Astrocyte (in vitro differentiated cells and primary cell): ENCODE measurements around the gene LTBP2. TPM values are rescaled to one million over a fixed set of nuclear protein-coding genes. Genes with fewer than 3 reads are reported as not detected.

Experiments used
- DNase-seq: peaks from one replicate; pipeline ENCODE4 v3.0.0-alpha.2; 2010; ENCODE audit warnings: low read depth
- FAIRE-seq: peaks from 2 replicates; lab custom pipeline; 2011; peaks lifted over from hg19 to GRCh38; lab: Jason Lieb, UNC
- H2AFZ ChIP-seq: 2 replicates; pipeline ENCODE4 v1.6.0; 2012; ENCODE audit warnings: low read depth, low read length, inconsistent platforms
- H3K27ac ChIP-seq: 2 replicates; pipeline ENCODE4 v1.5.1; 2011; ENCODE audit warnings: low read depth, low read length, inconsistent platforms
- H3K27me3 ChIP-seq: 2 replicates; pipeline ENCODE4 v1.6.0; 2011; ENCODE audit warnings: low read length, inconsistent platforms; ENCODE audit not compliant: insufficient read depth
- H3K36me3 ChIP-seq: 2 replicates; pipeline ENCODE4 v1.5.1; 2011; ENCODE audit warnings: low read length, inconsistent platforms; ENCODE audit not compliant: insufficient read depth
- H3K4me1 ChIP-seq: 2 replicates; pipeline ENCODE4 v1.5.1; 2011; ENCODE audit warnings: low read length, inconsistent platforms; ENCODE audit not compliant: insufficient read depth
- H3K4me2 ChIP-seq: 2 replicates; pipeline ENCODE4 v1.6.0; 2012; ENCODE audit warnings: low read length, inconsistent platforms
- H3K4me3 ChIP-seq: 2 replicates; pipeline ENCODE4 v1.5.1; 2011; ENCODE audit warnings: low read depth, mild to moderate bottlenecking, low read length, inconsistent platforms; ENCODE audit not compliant: insufficient read depth
- H3K79me2 ChIP-seq: 2 replicates; pipeline ENCODE4 v1.6.0; 2012; ENCODE audit warnings: mild to moderate bottlenecking, low read length, inconsistent platforms; ENCODE audit not compliant: insufficient read depth
- H3K9ac ChIP-seq: 2 replicates; pipeline ENCODE4 v1.6.0; 2012; ENCODE audit warnings: mild to moderate bottlenecking, low read length, inconsistent platforms
- H3K9me3 ChIP-seq: 2 replicates; pipeline ENCODE4 v1.5.1; 2012; ENCODE audit warnings: low read depth, mild to moderate bottlenecking, low read length, inconsistent platforms; ENCODE audit not compliant: insufficient read depth
- H4K20me1 ChIP-seq: 2 replicates; pipeline ENCODE4 v1.6.0; 2012; ENCODE audit warnings: low read length, inconsistent platforms; ENCODE audit not compliant: insufficient read depth
- H3K27ac Mint-ChIP-seq: one replicate; pipeline ENCODE4 v1.8.0; 2021; ENCODE audit warnings: mild to moderate bottlenecking, mixed read lengths; ENCODE audit not compliant: unreplicated experiment
- H3K27me3 Mint-ChIP-seq: one replicate; pipeline ENCODE4 v1.8.0; 2021; ENCODE audit warnings: low read depth, mixed read lengths; ENCODE audit not compliant: unreplicated experiment
- H3K36me3 Mint-ChIP-seq: one replicate; pipeline ENCODE4 v1.8.0; 2021; ENCODE audit warnings: low read depth, mixed read lengths; ENCODE audit not compliant: unreplicated experiment
- H3K4me1 Mint-ChIP-seq: one replicate; pipeline ENCODE4 v1.8.0; 2021; ENCODE audit warnings: low read depth, mixed read lengths; ENCODE audit not compliant: unreplicated experiment
- H3K4me3 Mint-ChIP-seq: one replicate; pipeline ENCODE4 v1.8.0; 2021; ENCODE audit warnings: mild to moderate bottlenecking, moderate library complexity, mixed read lengths; ENCODE audit not compliant: unreplicated experiment
- H3K9me3 Mint-ChIP-seq: one replicate; pipeline ENCODE4 v1.8.0; 2021; ENCODE audit warnings: mild to moderate bottlenecking, mixed read lengths; ENCODE audit not compliant: unreplicated experiment
- CTCF ChIP-seq: IDR thresholded peaks from 2 replicates; pipeline ENCODE4 v1.5.1; 2011; ENCODE audit warnings: low read depth, mild to moderate bottlenecking, inconsistent platforms, low read length, moderate library complexity; ENCODE audit not compliant: insufficient read depth
- EZH2 ChIP-seq: IDR thresholded peaks from 2 replicates; pipeline ENCODE4 v1.6.1; 2012; ENCODE audit warnings: mild to moderate bottlenecking, low read length, inconsistent platforms; ENCODE audit not compliant: insufficient read depth
- total RNA-seq: library from RNA; stranded (reverse); gene quantifications from 2 replicates; pipeline ENCODE4 v1.2.1, GENCODE V29; 2021

LTBP2 gene
- total RNA-seq, 1 donor from 2014 or later, result 162 TPM

DNA sequence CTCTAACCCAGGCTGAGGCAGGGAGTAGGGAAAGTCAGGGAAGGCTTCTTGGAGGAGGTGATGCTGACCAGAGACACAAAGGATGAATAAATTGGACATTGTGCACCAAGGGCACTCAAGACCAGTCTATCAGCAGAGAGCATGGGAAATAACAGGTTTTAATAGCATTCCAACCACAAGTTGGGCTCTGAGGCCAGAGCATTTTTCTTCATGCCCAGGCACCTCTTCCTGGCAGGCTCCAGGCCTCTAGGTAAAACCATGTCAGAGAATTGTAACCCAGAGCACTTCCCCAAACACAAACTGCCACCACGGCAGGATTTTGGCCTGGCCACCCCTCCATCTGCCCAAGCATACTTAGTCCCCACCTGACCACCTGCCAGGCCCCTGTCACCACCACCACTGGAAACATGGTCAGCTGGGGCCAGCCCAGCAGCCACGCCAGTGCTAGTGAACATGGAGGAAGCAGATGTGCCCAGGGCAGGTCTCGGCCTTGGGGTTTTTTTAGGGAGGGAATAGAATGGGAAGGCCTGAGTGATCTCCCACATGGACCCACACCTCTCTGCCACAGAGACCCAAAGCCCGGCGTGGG is 22.7 kb downstream of the LTBP2 start:
- Mint-ChIP-seq H3K4me1 (peaks cover 58% of the 10 kb centered on the region), H3K27ac (peak overlapping the region; percentile 23), H3K4me3 (no peak overlapping the region)

GRCh38 chr14:74587363-74587707 is 24.7 kb downstream of the LTBP2 start:
- TF ChIP-seq EZH2 (no peak), CTCF (no peak)
- Histone ChIP-seq H4K20me1 (peaks cover 8% of the 10 kb centered on the region), H3K27me3 (no peaks in the 10 kb centered on the region), H3K9me3 (no peaks in the 10 kb centered on the region), H2AFZ (no peak overlapping the region), H3K4me1 (peaks cover 28% of the 10 kb centered on the region), H3K36me3 (peaks cover 1% of the 10 kb centered on the region), H3K27ac (no peak overlapping the region), H3K4me3 (no peak overlapping the region), H3K4me2 (no peak overlapping the region), H3K9ac (no peak overlapping the region), H3K79me2 (peaks cover 77% of the 10 kb centered on the region)
- DNase-seq (no peak), FAIRE-seq (no peak)
- Mint-ChIP-seq H3K27ac (no peak overlapping the region), H3K9me3 (peaks cover 3% of the 10 kb centered on the region), H3K27me3 (peaks cover 2% of the 10 kb centered on the region), H3K4me1 (peaks cover 57% of the 10 kb centered on the region), H3K4me3 (peak overlapping the region; percentile 50), H3K36me3 (peaks cover 34% of the 10 kb centered on the region)

More for the DNA sequence above, 22.7 kb downstream of the LTBP2 start:
- Histone ChIP-seq H4K20me1 (peaks cover 10% of the 10 kb centered on the region), H3K79me2 (peaks cover 78% of the 10 kb centered on the region), H3K9ac (no peak overlapping the region), H2AFZ (no peak overlapping the region), H3K27ac (no peak overlapping the region), H3K36me3 (no peaks in the 10 kb centered on the region), H3K9me3 (no peaks in the 10 kb centered on the region), H3K4me1 (peaks cover 21% of the 10 kb centered on the region), H3K4me2 (no peak overlapping the region), H3K27me3 (no peaks in the 10 kb centered on the region), H3K4me3 (no peak overlapping the region)
- H3K27me3 Mint-ChIP-seq, result peaks cover 2% of the 10 kb centered on the region
- peaks cover 3% of the 10 kb centered on the region for H3K9me3 Mint-ChIP-seq
- DNase-seq (no peak), FAIRE-seq (no peak)
- TF ChIP-seq CTCF (no peak), EZH2 (no peak)
- peaks cover 25% of the 10 kb centered on the region for H3K36me3 Mint-ChIP-seq

DNA sequence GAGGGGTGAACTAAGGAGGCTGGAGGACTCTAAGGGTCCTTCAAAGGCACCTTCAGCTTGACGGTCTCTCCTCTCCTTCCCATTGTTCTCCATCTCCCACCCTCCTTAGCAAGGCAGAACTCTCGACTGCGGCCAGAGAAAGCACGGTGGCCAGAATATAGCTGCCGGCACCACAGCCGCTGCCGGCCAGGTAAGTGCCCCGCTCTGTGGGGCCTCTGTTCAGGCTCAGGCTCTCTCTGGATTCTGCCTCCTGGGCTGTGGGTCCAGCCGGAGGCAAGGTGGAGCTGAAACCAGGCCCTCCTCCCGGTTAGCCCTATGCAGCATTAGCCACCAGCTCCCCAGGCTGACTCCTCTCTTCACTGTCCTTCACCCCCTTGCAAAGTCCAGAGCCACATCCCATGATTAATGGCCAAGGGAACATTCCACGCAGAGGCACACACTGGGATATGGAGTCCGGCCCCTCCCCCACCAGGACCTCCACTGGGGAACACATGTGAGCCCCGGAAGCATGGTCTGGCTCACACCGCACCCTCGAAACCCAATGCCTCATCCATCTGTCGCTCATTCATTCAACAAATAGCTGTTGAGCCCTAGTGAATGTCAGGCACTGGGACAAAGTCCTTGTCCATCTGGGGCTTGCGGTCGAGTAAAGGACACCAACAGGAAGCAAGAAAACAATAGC is 25.2 kb downstream of the LTBP2 start:
- peaks cover 3% of the 10 kb centered on the region for H3K9me3 Mint-ChIP-seq
- H3K4me3 Mint-ChIP-seq, result no peak overlapping the region
- DNase-seq (no peak), FAIRE-seq (no peak)
- peaks cover 2% of the 10 kb centered on the region for H3K27me3 Mint-ChIP-seq
- H4K20me1 ChIP-seq, result peaks cover 8% of the 10 kb centered on the region
- peaks cover 25% of the 10 kb centered on the region for H3K4me1 ChIP-seq
- H3K27me3 ChIP-seq, result no peaks in the 10 kb centered on the region
- peaks cover 76% of the 10 kb centered on the region for H3K79me2 ChIP-seq
- no peak overlapping the region for H3K27ac Mint-ChIP-seq
- TF ChIP-seq CTCF (no peak), EZH2 (no peak)
- no peaks in the 10 kb centered on the region for H3K9me3 ChIP-seq
- no peak overlapping the region for H3K4me3 ChIP-seq
- no peak overlapping the region for H3K27ac ChIP-seq
- H3K4me2 ChIP-seq, result no peak overlapping the region
- peaks cover 53% of the 10 kb centered on the region for H3K4me1 Mint-ChIP-seq
- peaks cover 36% of the 10 kb centered on the region for H3K36me3 Mint-ChIP-seq
- no peak overlapping the region for H3K9ac ChIP-seq
- H3K36me3 ChIP-seq, result peaks cover 4% of the 10 kb centered on the region
- no peak overlapping the region for H2AFZ ChIP-seq
